ENCODE data around the gene CIROP. TPM values are rescaled to one million over a fixed set of nuclear protein-coding genes. Genes with fewer than 3 reads are reported as not detected.

The CIROP gene
- total and polyA plus RNA-seq, 4 donors, result not detected

DNA sequence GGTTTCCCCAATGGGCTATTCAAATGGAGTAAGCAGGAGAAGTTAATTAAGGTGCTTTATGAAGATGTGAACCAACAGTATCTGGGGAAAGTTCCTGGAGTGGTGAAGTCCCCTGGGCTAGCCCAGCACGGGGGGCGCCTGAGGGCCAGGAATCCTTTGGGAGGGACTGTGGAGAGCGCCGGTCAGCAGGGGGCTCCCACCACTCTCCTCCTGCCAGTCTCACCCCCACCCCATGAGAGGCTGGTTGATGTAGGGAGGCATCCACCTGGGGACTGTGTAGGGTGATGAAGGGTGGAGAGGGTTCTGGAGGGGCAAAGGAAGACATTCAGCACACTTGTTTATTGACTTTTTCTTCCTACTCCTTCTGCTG, 9.9 kb upstream of the CIROP start:
- H3K9me3 ChIP-seq (ENCODE audit: control insufficient read depth in 4 of 4, insufficient read depth in 3 of 4, low read length in 3 of 4), result no peaks in the 10 kb centered on the region
- peaks cover 0 to 29% (median 9%) of the 10 kb centered on the region in 5 donors for H3K4me1 ChIP-seq (ENCODE audit: control insufficient read depth in 5 of 5, insufficient read depth in 5 of 5, low read length in 5 of 5)
- no peak overlapping the region for H3K9ac ChIP-seq (ENCODE audit: insufficient read depth in 1 of 2, low read length in 2 of 2)
- peaks cover 0 to 3% (median 0%) of the 10 kb centered on the region in 3 donors for H3K27me3 ChIP-seq (ENCODE audit: control insufficient read depth in 3 of 3, insufficient read depth in 3 of 3, low read length in 2 of 3)
- H3K36me3 ChIP-seq (ENCODE audit: control insufficient read depth in 4 of 4, insufficient read depth in 4 of 4, low read length in 4 of 4), result no peaks in the 10 kb centered on the region
- H3K4me3 ChIP-seq, result no peak overlapping the region
- DNase-seq, result no peak
- TF ChIP-seq, protein P1, sequence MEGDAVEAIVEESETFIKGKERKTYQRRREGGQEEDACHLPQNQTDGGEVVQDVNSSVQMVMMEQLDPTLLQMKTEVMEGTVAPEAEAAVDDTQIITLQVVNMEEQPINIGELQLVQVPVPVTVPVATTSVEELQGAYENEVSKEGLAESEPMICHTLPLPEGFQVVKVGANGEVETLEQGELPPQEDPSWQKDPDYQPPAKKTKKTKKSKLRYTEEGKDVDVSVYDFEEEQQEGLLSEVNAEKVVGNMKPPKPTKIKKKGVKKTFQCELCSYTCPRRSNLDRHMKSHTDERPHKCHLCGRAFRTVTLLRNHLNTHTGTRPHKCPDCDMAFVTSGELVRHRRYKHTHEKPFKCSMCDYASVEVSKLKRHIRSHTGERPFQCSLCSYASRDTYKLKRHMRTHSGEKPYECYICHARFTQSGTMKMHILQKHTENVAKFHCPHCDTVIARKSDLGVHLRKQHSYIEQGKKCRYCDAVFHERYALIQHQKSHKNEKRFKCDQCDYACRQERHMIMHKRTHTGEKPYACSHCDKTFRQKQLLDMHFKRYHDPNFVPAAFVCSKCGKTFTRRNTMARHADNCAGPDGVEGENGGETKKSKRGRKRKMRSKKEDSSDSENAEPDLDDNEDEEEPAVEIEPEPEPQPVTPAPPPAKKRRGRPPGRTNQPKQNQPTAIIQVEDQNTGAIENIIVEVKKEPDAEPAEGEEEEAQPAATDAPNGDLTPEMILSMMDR (IDR thresholded peaks at IDR 0.05; ENCODE audit: control extremely low read depth, extremely low read depth), result no peak
- H3K27ac ChIP-seq (ENCODE audit: low read depth in 1 of 2, low read length in 1 of 2), result peak overlapping the region in 1 of 2 donors; percentile 37
- 60 to 66% methylated on average over 4 of the region's 4 CpGs for WGBS, 2 donors
- no peak for ATAC-seq (ENCODE audit: insufficient read depth, low FRiP score)

DNA sequence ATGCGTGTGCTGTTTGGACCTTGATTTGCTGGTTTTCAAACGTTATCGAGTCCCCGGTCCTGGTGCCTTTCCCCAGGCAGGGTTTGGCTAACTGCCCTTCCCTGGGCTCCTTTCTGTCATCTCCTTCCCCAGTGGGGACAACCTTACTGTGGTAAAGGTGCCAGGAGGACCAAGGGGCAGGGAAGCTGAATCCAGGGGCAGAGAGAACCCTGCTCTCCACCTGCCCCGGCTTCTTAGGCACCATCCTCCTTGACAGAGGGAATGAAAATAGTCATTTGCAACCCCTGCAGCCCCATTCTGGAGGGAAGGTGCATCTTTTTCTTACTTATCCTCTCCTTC, 9.3 kb upstream of the CIROP start:
- ATAC-seq (ENCODE audit: insufficient read depth, low FRiP score) (no peak), DNase-seq (no peak)
- H3K36me3 ChIP-seq (ENCODE audit: control insufficient read depth in 4 of 4, insufficient read depth in 4 of 4, low read length in 4 of 4), result no peaks in the 10 kb centered on the region
- TF ChIP-seq, protein P1 (IDR thresholded peaks at IDR 0.05; ENCODE audit: control extremely low read depth, extremely low read depth), result no peak
- no peak overlapping the region for H3K4me3 ChIP-seq
- no peak overlapping the region for H3K27ac ChIP-seq (ENCODE audit: low read depth in 1 of 2, low read length in 1 of 2)
- no peaks in the 10 kb centered on the region for H3K9me3 ChIP-seq (ENCODE audit: control insufficient read depth in 4 of 4, insufficient read depth in 3 of 4, low read length in 3 of 4)
- peaks cover 0 to 29% (median 9%) of the 10 kb centered on the region in 5 donors for H3K4me1 ChIP-seq (ENCODE audit: control insufficient read depth in 5 of 5, insufficient read depth in 5 of 5, low read length in 5 of 5)
- 45 to 60% methylated on average over 5 of the region's 5 CpGs for WGBS, 2 donors
- H3K27me3 ChIP-seq (ENCODE audit: control insufficient read depth in 3 of 3, insufficient read depth in 3 of 3, low read length in 2 of 3), result peaks cover 0 to 3% (median 0%) of the 10 kb centered on the region in 3 donors
- H3K9ac ChIP-seq (ENCODE audit: insufficient read depth in 1 of 2, low read length in 2 of 2), result no peak overlapping the region

DNA sequence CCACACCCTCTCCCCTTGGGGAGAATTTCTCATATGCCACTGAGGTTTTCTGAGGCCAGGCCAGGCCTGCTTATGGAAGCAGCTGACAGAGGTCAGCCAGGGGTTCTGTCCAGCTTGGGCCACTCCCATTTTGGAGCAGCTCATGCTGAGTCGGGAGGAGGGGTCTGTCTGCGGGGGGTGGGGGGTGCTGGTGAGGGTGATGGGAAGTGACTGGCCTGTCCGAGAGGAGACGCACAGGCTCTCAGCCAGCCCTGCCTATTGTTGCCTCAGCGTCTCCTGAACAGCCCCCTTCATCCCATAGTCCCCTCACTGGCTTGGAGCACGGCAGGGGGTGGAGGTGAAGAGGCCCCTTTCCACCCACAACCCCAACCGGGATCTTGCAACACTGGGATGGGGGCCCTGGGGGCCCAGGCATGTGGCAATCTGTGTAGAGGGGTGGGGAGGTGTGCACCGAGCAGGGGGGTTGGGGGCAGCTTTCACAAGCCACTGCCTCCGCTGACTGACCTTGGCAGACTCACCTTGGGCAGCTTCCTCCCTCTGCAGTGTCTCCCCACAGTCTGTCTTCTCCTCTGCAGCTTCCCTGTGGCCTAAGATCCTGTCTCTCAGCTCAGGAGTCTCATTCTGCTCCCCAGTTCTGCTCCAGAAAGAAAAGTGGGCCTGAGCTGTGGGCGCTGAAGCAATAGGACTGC, 8.8 kb upstream of the CIROP start:
- no peak overlapping the region for H3K9ac ChIP-seq (ENCODE audit: insufficient read depth in 1 of 2, low read length in 2 of 2)
- H3K36me3 ChIP-seq (ENCODE audit: control insufficient read depth in 4 of 4, insufficient read depth in 4 of 4, low read length in 4 of 4), result no peaks in the 10 kb centered on the region
- TF ChIP-seq, protein P1 (IDR thresholded peaks at IDR 0.05; ENCODE audit: control extremely low read depth, extremely low read depth), result no peak
- H3K4me3 ChIP-seq, result no peak overlapping the region
- peaks cover 0 to 29% (median 9%) of the 10 kb centered on the region in 5 donors for H3K4me1 ChIP-seq (ENCODE audit: control insufficient read depth in 5 of 5, insufficient read depth in 5 of 5, low read length in 5 of 5)
- H3K27me3 ChIP-seq (ENCODE audit: control insufficient read depth in 3 of 3, insufficient read depth in 3 of 3, low read length in 2 of 3), result peaks cover 0 to 3% (median 0%) of the 10 kb centered on the region in 3 donors
- H3K27ac ChIP-seq (ENCODE audit: low read depth in 1 of 2, low read length in 1 of 2), result no peak overlapping the region
- H3K9me3 ChIP-seq (ENCODE audit: control insufficient read depth in 4 of 4, insufficient read depth in 3 of 4, low read length in 3 of 4), result no peaks in the 10 kb centered on the region
- no peak for ATAC-seq (ENCODE audit: insufficient read depth, low FRiP score)
- DNase-seq, result peak; percentile 91 to 95 (median 92)
- 17 to 40% methylated on average over 10 of the region's 10 CpGs for WGBS, 2 donors
